Karpas-422 (cell line): ENCODE measurements around the gene CCDC170. TPM values are rescaled to one million over a fixed set of nuclear protein-coding genes. Genes with fewer than 3 reads are reported as not detected.
"Not testable (repeated sequence)": the region's sequence is repeated elsewhere in the genome, so short reads cannot be mapped to it uniquely, and the experiment has no call there.

Source experiments
- DNase-seq: peaks from one replicate; pipeline ENCODE4 v3.0.0-alpha.2; 2015
- H2AFZ ChIP-seq: fragments of 200-600 bp; sonication (generic); 2 replicates; pipeline ENCODE4 v1.6.1; 2014; ENCODE audit warnings: antibody characterized with exemption, low read length, mixed read lengths
- H3K27ac ChIP-seq: fragments of 200-600 bp; sonication (generic); 2 replicates; pipeline ENCODE4 v1.5.1; 2014; ENCODE audit warnings: mild to moderate bottlenecking, low read length, moderate library complexity
- H3K27me3 ChIP-seq: fragments of 200-600 bp; sonication (generic); 2 replicates; pipeline ENCODE4 v1.6.1; 2014; ENCODE audit warnings: low read length, mixed read lengths
- H3K36me3 ChIP-seq: fragments of 200-600 bp; sonication (generic); 2 replicates; pipeline ENCODE4 v1.6.1; 2014; ENCODE audit warnings: low read length, mixed read lengths; ENCODE audit not compliant: insufficient read depth
- H3K4me1 ChIP-seq: fragments of 200-600 bp; sonication (generic); 2 replicates; pipeline ENCODE4 v1.6.1; 2014; ENCODE audit warnings: mild to moderate bottlenecking, low read length, mixed read lengths
- H3K4me2 ChIP-seq: fragments of 200-600 bp; sonication (generic); 2 replicates; pipeline ENCODE4 v1.6.1; 2014; ENCODE audit warnings: low read length, low read depth, mild to moderate bottlenecking; ENCODE audit not compliant: poor library complexity, severe bottlenecking
- H3K4me3 ChIP-seq: fragments of 200-600 bp; sonication (generic); 2 replicates; pipeline ENCODE4 v1.5.1; 2014; ENCODE audit warnings: mild to moderate bottlenecking, antibody characterized with exemption, low read length, mixed read lengths
- H3K79me2 ChIP-seq: fragments of 200-600 bp; sonication (generic); 2 replicates; pipeline ENCODE4 v1.6.1; 2014; ENCODE audit warnings: mild to moderate bottlenecking, low read length, mixed read lengths
- H3K9ac ChIP-seq: fragments of 200-600 bp; sonication (generic); 2 replicates; pipeline ENCODE4 v1.6.0; 2014; ENCODE audit warnings: low read length
- H3K9me2 ChIP-seq: fragments of 200-600 bp; sonication (generic), shearing (Covaris generic); replicated peaks from 2 replicates; pipeline ENCODE4 v1.6.0; 2014; ENCODE audit warnings: mild to moderate bottlenecking, low read length, moderate library complexity; ENCODE audit not compliant: insufficient read depth
- H3K9me3 ChIP-seq: fragments of 300-700, 200-600 bp; sonication (generic); 2 replicates; pipeline ENCODE4 v1.6.1; 2014; ENCODE audit warnings: low read length, mixed read lengths
- H4K20me1 ChIP-seq: fragments of 200-600 bp; sonication (generic); 2 replicates; pipeline ENCODE4 v1.6.1; 2014; ENCODE audit warnings: mild to moderate bottlenecking, antibody characterized with exemption, low read length, low read depth; ENCODE audit not compliant: insufficient read depth
- total RNA-seq: library from RNA; depleted of rRNA; stranded (reverse); fragments of >200 nt; shearing (Covaris generic); gene quantifications from 2 replicates; pipeline ENCODE4 v1.2.3, GENCODE V29; 2014; ENCODE audit warnings: low replicate concordance

Gene CCDC170
- total RNA-seq, 1 experiment from 2014 or later = not detected

GRCh38 chr6:151539506-151540268 is 45.9 kb downstream of the CCDC170 start:
- no peak overlapping the region for H3K4me3 ChIP-seq
- no peaks in the 10 kb centered on the region for H3K79me2 ChIP-seq
- no peaks in the 10 kb centered on the region for H3K4me1 ChIP-seq
- H3K9ac ChIP-seq = no peak overlapping the region
- no peaks in the 10 kb centered on the region for H3K9me2 ChIP-seq
- H2AFZ ChIP-seq = no peak overlapping the region
- no peaks in the 10 kb centered on the region for H4K20me1 ChIP-seq
- no peak overlapping the region for H3K4me2 ChIP-seq
- H3K36me3 ChIP-seq = no peaks in the 10 kb centered on the region
- no peaks in the 10 kb centered on the region for H3K9me3 ChIP-seq
- H3K27me3 ChIP-seq = peaks cover 4% of the 10 kb centered on the region; the same call in 1 of the 2 replicates
- no peak for DNase-seq
- no peak overlapping the region for H3K27ac ChIP-seq

GRCh38 chr6:151544453-151544852 is 50.6 kb downstream of the CCDC170 start:
- H3K36me3 ChIP-seq = no peaks in the 10 kb centered on the region
- no peaks in the 10 kb centered on the region for H3K4me1 ChIP-seq
- peaks cover 4% of the 10 kb centered on the region; the same call in 1 of the 2 replicates for H3K27me3 ChIP-seq
- H3K9me3 ChIP-seq = no peaks in the 10 kb centered on the region
- no peaks in the 10 kb centered on the region for H4K20me1 ChIP-seq
- H3K9me2 ChIP-seq = no peaks in the 10 kb centered on the region
- no peak overlapping the region for H3K9ac ChIP-seq
- H3K4me2 ChIP-seq = no peak overlapping the region
- H3K27ac ChIP-seq = no peak overlapping the region
- H3K79me2 ChIP-seq = no peaks in the 10 kb centered on the region
- DNase-seq = no peak
- no peak overlapping the region for H3K4me3 ChIP-seq
- H2AFZ ChIP-seq = no peak overlapping the region

GRCh38 chr6:151544884-151545283 is 51.1 kb downstream of the CCDC170 start:
- not testable (repeated sequence) for H3K9ac ChIP-seq, H4K20me1 ChIP-seq, H3K4me3 ChIP-seq, H3K9me2 ChIP-seq, H3K27me3 ChIP-seq, H3K36me3 ChIP-seq, H3K79me2 ChIP-seq, H3K9me3 ChIP-seq, H3K4me2 ChIP-seq, DNase-seq, H2AFZ ChIP-seq, H3K4me1 ChIP-seq, H3K27ac ChIP-seq

- Histone ChIP-seq H3K9ac (no peak overlapping the region), H3K4me3 (no peak overlapping the region), H3K27me3 (no peaks in the 10 kb centered on the region), H3K4me1 (no peaks in the 10 kb centered on the region), H3K27ac (no peak overlapping the region), H3K79me2 (no peaks in the 10 kb centered on the region), H2AFZ (no peak overlapping the region), H3K9me3 (no peaks in the 10 kb centered on the region), H3K9me2 (no peaks in the 10 kb centered on the region), H3K4me2 (no peak overlapping the region), H3K36me3 (no peaks in the 10 kb centered on the region), H4K20me1 (no peaks in the 10 kb centered on the region)
- peak; percentile 64 for DNase-seq
Observed at GRCh38 chr6:151546941-151547659, 53.3 kb downstream of the CCDC170 start.

GRCh38 chr6:151548201-151548600 is 54.4 kb downstream of the CCDC170 start:
- H3K27ac ChIP-seq = no peak overlapping the region
- H3K4me1 ChIP-seq = no peaks in the 10 kb centered on the region
- DNase-seq = no peak
- H3K4me2 ChIP-seq = no peak overlapping the region
- no peak overlapping the region for H3K9ac ChIP-seq
- H3K79me2 ChIP-seq = no peaks in the 10 kb centered on the region
- H3K9me2 ChIP-seq = no peaks in the 10 kb centered on the region
- no peaks in the 10 kb centered on the region for H4K20me1 ChIP-seq
- H3K36me3 ChIP-seq = no peaks in the 10 kb centered on the region
- H3K9me3 ChIP-seq = no peaks in the 10 kb centered on the region
- H3K27me3 ChIP-seq = no peaks in the 10 kb centered on the region
- no peak overlapping the region for H2AFZ ChIP-seq
- H3K4me3 ChIP-seq = no peak overlapping the region

- H3K27me3 ChIP-seq = no peaks in the 10 kb centered on the region
- H3K36me3 ChIP-seq = no peaks in the 10 kb centered on the region
- no peaks in the 10 kb centered on the region for H3K4me1 ChIP-seq
- H3K79me2 ChIP-seq = no peaks in the 10 kb centered on the region
- no peak overlapping the region for H3K4me2 ChIP-seq
- no peak overlapping the region for H2AFZ ChIP-seq
- no peaks in the 10 kb centered on the region for H4K20me1 ChIP-seq
- no peaks in the 10 kb centered on the region for H3K9me2 ChIP-seq
- H3K9ac ChIP-seq = no peak overlapping the region
- H3K9me3 ChIP-seq = no peaks in the 10 kb centered on the region
- no peak overlapping the region for H3K27ac ChIP-seq
- DNase-seq = no peak
- no peak overlapping the region for H3K4me3 ChIP-seq
Observed at GRCh38 chr6:151549790-151550189, 56.0 kb downstream of the CCDC170 start.

GRCh38 chr6:151550618-151551017 is 56.8 kb downstream of the CCDC170 start:
- Histone ChIP-seq H3K9ac (no peak overlapping the region), H3K79me2 (no peaks in the 10 kb centered on the region)

GRCh38 chr6:151551223-151551857 is 57.5 kb downstream of the CCDC170 start:
- Histone ChIP-seq H2AFZ (no peak overlapping the region), H3K9me2 (no peaks in the 10 kb centered on the region), H3K4me2 (no peak overlapping the region), H3K9ac (no peak overlapping the region), H3K27me3 (no peaks in the 10 kb centered on the region), H3K36me3 (no peaks in the 10 kb centered on the region), H3K4me3 (no peak overlapping the region), H4K20me1 (no peaks in the 10 kb centered on the region), H3K27ac (no peak overlapping the region), H3K4me1 (no peaks in the 10 kb centered on the region), H3K9me3 (no peaks in the 10 kb centered on the region), H3K79me2 (no peaks in the 10 kb centered on the region)
- no peak for DNase-seq

More at GRCh38 chr6:151550618-151551017, 56.8 kb downstream of the CCDC170 start:
- H4K20me1 ChIP-seq = no peaks in the 10 kb centered on the region
- H2AFZ ChIP-seq = no peak overlapping the region
- no peaks in the 10 kb centered on the region for H3K36me3 ChIP-seq
- H3K9me2 ChIP-seq = no peaks in the 10 kb centered on the region
- H3K27ac ChIP-seq = no peak overlapping the region
- H3K4me2 ChIP-seq = no peak overlapping the region
- no peaks in the 10 kb centered on the region for H3K4me1 ChIP-seq
- H3K27me3 ChIP-seq = no peaks in the 10 kb centered on the region
- no peak overlapping the region for H3K4me3 ChIP-seq
- no peak for DNase-seq
- no peaks in the 10 kb centered on the region for H3K9me3 ChIP-seq
